GM18499 (cell line): Measurements from ENCODE around the gene GNG5.
"Not testable (repeated sequence)": the region's sequence is repeated elsewhere in the genome, so short reads cannot be mapped to it uniquely, and the experiment has no call there.

Experiments
- ATAC-seq: cut with Tn5 transposase; IDR thresholded peaks from one replicate; pipeline ENCODE4 v1.9.1; 2021; ENCODE audit warnings: moderate number of reproducible peaks; ENCODE audit not compliant: insufficient read depth, unreplicated experiment

Gene GNG5

GRCh38 chr1:84492726-84493125 is 13.7 kb downstream of the GNG5 start:
- no peak for ATAC-seq

- no peak for ATAC-seq
Observed at GRCh38 chr1:84489766-84490165, 16.6 kb downstream of the GNG5 start.

DNA sequence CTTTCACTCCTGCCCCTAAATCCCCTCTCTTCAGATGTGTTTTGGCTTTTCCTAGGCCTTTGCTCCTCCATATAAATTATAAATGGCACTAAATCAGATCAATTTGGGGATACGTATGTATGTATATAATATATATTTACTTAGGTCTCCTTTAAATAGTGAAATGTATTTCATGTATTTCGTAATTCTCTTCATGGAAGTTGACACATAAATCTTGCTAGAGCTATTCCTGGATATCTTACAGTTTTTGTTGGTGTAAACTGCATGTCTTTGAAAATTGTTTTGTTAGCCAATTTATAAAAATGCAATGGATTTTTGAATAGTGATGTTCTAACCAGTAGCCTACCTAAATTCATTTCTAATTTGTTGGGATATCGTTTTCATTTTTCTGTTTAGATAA is 18.3 kb downstream of the GNG5 start:
- no peak for ATAC-seq

- no peak for ATAC-seq
Observed at GRCh38 chr1:84481317-84481716, 25.1 kb downstream of the GNG5 start.

- ATAC-seq: no peak
Observed at GRCh38 chr1:84480650-84481049, 25.7 kb downstream of the GNG5 start.

DNA sequence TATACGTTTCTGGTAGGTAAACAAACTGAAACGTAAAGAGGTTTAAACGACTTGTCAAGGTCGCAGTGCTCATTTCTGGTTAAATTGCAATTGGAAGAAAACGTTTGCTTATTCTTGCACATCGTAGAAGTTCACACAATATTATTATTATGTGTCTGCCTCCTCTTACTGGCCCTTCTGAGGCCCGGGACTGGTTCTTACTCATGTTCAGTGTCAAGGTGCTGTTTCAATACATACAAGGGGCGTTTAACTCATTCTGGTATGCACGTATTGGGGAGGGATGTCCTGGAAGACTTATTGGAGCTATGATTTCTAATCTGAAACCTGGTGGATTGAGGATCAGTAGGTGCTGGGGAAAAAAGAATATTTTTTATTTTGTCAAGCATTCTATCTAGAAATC is 26.4 kb downstream of the GNG5 start:
- ATAC-seq: no peak

DNA sequence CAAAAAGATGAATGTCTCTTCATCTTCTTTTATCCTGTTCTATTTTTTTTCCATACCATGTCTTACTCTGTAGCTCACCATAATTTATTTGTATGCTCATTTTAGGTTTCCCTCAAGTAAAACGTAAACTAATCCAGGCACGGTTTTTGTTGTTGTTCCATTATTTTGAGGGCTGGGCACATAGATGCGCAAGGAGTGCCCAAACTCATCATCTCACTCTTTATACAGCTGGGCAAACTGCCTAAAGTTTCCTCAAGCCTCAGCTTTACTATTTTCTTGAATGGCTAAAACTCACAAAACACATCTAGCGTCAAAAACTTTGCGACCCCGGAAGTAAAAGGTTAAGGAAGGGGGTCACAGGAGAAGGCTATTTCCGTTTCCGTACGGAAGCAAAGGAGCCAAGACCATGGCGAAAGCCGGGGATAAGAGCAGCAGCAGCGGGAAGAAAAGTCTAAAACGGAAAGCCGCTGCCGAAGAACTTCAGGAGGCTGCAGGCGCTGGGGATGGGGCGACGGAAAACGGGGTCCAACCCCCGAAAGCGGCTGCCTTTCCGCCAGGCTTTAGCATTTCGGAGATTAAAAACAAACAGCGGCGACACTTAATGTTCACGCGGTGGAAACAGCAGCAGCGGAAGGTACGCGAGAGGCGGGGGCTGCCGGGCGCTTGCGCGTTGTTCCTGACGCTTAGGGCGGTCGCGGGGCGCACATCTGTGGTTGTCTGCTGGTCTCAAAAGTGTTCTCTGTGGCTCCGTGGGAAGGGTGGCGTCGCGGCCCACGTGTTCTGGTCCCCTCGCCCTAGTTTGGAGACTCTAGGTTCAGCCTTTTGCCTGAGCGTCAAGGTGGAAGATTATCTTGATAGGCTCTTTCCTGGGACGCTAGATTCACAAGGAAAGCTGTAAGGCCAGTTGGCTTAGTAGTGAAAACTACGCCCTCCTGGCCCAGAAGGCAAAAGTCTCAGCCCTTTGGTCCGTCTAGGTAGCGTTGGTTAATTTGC is 27.2 kb downstream of the GNG5 start, which contains the start of gene RPF1:
Gene RPF1 (plus strand): TSS at position 391 of the 993 bp plus-strand sequence. CDS start 16 bp downstream, at position 407.
- peak; percentile 86 for ATAC-seq

- ATAC-seq: no peak
Observed at GRCh38 chr1:84476225-84476624, 30.2 kb downstream of the GNG5 start.

DNA sequence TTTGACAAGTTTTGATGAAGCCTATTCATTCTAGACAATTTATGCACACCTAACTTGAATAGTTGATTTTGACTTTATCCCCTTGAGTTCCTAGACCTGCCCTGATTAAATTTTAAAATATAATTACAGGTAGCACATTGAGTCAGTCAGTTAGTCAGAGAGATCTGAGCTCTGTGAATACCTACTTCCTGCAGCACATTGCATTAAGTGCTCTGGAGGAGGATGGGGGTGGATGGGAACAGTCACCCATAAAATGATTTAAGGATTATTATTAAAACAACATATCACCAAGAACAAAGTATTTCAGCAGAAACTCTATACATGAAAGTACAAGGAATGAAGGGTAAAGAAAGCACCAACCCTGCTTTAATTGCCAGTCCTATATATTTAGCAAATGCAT is 39.1 kb downstream of the GNG5 start:
- ATAC-seq: no peak

- ATAC-seq: no peak
Observed at GRCh38 chr1:84462118-84462517, 44.3 kb downstream of the GNG5 start.

- ATAC-seq: no peak
Observed at GRCh38 chr1:84452436-84452835, 53.9 kb downstream of the GNG5 start.

DNA sequence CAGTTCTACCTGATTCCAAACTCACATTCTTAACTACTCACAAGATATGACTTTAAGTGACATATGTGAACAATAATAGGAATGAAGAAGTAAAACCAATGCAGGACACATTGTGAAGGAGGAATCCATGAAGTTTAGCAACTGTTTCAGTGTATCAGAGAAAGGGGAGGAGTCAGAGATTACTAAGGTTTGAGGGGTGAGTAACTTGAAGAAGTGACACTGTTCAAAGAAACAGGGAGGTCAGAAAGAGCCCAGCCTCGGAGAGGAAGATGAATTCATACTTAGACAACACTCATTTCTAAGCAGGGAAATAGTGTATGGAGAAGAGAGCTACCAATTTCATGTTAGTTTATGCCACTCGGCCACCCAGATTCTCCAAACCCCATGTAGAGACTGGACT is 55.5 kb downstream of the GNG5 start:
- ATAC-seq: no peak

GRCh38 chr1:84448704-84449103 is 57.7 kb downstream of the GNG5 start:
- ATAC-seq: not testable (repeated sequence)
